ENCODE measurements around the gene ARHGEF25.
"Not testable (repeated sequence)": the region's sequence is repeated elsewhere in the genome, so short reads cannot be mapped to it uniquely, and the experiment has no call there.

ARHGEF25 gene

DNA sequence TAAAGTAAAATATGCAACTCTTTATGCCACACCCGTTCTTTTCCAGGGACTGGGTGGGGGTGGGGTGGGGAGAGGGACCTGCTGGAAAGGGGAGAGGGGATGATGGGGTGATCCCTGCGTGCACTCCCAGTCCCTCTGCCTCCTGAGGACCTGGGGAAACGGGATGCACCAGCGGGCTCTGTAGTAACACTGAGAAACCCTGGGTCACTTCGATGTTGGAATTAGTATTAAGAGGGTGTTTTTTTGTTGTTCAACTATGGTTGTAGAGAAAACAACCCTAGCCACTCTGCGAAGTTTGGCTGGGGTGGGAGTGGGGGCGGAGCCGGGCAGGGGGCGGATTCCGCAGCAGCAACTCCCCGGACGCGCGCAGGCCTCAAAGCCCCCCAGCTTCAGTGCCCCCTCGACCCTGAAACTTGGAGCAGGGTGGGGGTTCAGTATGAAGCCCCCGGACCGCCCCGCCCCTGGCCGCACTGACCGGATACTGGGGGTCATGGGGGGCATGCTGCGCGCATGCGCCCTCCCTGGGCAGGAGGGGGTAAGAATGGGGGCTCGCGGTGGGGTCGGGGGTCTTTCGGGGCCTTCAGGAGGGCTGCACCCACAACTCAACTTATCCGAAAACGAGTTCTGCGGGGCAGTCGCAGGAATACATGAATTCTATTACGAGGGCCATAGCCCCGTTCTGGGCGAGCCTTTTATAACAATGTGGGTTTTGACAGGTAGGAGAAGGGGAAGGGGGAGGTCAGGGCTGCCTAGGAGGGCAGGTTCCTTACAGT, 1.3 kb upstream of the ARHGEF25 start:
- DNase-seq, result no peak

DNA sequence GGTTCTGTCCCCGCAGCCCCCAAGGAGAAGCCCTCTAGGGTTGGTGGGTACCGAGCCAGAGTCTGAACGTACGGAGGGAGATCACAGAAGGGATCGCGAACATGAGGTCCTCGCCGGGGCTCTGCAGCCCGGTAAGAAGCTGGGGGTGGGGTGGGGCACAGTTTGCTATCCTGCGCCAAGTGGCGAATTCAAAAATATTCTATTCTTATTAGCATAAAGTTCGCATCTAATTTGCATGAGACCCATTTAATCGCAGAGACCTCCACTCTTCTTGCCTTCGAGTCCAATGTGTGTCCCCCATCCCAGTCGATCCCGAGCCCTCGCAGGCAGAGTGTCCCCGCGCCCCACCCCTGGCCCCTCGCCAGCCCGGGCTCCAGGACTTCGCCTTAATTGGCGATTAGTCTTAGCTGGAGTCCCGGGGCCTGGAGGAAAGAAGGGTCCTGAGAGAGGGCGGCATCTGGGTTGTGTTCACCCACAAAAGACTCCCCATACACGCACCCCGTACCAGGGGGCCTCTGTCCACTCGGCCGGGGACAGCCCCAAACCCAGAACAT, 604 bp upstream of the ARHGEF25 start:
- peak; percentile 7 for DNase-seq

DNA sequence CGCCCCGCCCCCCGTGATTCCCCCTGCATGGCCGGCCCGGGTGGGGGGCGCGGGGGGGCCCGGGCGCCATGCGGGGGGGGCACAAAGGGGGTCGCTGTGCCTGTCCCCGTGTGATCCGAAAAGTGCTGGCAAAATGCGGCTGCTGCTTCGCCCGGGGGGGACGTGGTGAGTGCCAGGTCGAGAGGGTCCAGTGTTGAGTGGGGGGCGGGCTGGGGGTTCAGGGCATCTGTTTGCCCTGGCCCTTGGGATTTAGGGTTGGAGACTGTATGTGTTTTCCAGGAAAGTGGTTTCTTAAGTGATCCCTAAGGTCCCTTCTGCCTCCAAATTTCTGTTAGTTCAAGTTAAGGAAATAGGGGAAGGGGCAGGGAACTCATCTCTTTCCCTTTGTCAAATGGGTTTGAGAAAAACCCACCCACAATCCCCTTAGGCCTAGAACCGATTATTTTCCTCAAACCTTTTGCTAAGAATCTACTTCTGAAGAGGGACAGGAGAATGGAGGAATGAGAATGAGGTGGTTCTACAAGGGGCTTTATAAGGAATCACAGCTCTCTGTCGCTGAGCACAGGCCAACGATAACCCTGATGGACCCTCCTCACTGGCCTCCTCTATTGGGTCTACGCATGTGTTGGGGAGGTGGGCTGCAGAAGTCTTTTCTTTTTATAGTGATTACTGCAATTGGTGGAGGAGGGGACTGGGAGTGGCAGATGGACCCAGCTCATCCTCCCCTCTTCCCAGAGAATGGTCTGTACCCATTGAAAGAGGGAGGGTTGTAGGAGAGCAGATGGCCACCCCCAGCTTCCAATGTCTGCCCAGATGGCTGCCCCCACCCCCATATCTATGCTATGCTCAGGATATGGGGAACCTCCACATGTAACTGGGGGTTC, 834 bp downstream of the ARHGEF25 start:
- DNase-seq, result no peak

- no peak for DNase-seq
These were observed 1.6 kb downstream of the ARHGEF25 start for GRCh38 chr12:57612711-57613426.

GRCh38 chr12:57613427-57614109, 2.3 kb downstream of the ARHGEF25 start:
- DNase-seq, result no peak

DNA sequence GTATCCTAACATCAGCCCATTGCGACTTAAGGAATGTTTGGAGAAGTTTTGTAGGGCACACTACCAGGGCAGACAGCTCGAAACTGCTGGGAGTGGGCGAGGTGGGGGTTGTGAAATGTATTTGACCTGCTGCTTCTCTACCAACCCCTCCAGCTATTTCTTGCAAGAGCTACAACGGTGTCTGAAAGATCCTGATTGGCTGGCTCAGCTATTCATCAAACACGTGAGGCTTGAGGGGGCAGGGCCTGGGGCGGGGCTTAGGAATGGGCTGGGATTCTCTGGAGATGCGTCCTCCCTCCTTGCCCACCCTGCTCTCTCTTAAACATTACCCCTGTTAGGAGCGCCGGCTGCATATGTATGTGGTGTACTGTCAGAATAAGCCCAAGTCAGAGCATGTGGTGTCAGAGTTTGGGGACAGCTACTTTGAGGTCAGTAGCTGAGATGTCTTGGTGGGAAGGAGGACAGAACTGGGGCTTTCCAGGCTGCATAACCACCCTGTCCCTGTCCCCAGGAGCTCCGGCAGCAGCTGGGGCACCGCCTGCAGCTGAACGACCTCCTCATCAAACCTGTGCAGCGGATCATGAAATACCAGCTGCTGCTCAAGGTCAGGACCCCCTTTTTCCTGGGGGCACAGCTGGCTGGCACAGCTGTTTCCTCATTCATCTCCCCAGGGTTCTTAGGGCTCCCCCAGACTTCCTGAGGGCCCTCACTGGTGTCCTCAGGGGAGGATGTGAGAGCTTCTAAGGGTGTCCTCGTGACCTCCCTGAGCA, 3.1 kb downstream of the ARHGEF25 start:
- peak; percentile 17 for DNase-seq

DNA sequence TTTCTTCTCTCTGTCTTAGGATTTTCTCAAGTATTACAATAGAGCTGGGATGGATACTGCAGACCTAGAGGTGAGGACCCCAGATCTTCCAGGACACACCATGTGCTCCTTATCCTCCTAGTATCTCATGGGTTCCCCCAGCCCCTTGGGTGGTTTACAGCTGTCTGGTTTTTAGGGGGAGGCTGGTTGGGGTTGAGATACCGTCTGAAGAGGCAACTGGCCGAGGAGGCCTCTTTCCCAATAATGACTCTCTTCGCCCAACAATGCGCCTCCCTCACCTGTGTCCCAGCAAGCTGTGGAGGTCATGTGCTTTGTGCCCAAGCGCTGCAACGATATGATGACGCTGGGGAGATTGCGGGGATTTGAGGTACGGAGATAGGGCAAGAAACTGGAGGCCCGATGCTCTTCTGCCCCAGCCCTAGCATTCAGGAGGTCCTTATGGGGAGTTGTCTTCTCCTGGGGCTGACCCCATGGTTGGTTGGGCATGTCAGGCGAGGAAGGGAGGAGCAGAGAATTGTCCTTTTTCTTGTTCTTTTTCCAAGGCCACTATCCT, 3.8 kb downstream of the ARHGEF25 start:
- DNase-seq, result no peak

GRCh38 chr12:57615637-57616036, 4.4 kb downstream of the ARHGEF25 start:
- DNase-seq, result no peak

DNA sequence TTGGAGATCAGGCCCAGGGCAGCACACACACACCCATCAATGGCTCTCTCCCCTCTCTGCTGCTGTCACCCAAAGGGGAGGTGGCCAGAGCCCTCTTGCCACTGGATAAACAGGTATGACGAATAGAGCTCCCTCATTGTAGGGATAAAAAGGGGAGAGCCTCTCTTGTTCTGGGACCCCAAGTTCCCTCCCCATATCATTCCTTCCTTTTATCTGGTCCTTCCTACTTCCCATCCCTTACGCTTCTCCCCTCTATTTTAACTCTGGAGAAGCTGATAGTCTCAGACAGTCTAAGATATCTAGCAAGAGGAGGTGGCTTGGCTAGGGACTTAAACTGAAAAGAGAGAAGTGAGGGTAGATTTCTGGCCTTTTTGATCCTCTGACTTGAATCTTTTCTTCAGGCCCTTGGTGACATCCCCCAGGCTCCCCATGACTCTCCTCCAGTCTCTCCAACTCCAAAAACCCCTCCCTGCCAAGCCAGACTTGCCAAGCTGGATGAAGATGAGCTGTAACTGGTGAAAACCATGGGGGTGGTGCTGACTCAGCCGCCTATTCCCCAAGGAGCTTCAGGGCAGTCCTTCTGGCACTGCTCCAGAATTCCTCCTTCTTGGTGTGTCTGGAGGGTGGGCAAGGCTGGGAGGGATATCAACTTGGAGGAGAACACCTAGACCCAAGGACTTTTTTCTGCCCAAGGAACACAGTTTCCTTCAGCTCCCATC, 5.3 kb downstream of the ARHGEF25 start:
- no peak for DNase-seq

- no peak for DNase-seq
These were observed 6.7 kb downstream of the ARHGEF25 start for GRCh38 chr12:57617942-57618341.

GRCh38 chr12:57618431-57618830, 7.2 kb downstream of the ARHGEF25 start:
- DNase-seq, result not testable (repeated sequence)

GRCh38 chr12:57618966-57619433, 7.8 kb downstream of the ARHGEF25 start:
- no peak for DNase-seq

- DNase-seq, result no peak
These were observed 8.4 kb downstream of the ARHGEF25 start for GRCh38 chr12:57619434-57620244.

DNA sequence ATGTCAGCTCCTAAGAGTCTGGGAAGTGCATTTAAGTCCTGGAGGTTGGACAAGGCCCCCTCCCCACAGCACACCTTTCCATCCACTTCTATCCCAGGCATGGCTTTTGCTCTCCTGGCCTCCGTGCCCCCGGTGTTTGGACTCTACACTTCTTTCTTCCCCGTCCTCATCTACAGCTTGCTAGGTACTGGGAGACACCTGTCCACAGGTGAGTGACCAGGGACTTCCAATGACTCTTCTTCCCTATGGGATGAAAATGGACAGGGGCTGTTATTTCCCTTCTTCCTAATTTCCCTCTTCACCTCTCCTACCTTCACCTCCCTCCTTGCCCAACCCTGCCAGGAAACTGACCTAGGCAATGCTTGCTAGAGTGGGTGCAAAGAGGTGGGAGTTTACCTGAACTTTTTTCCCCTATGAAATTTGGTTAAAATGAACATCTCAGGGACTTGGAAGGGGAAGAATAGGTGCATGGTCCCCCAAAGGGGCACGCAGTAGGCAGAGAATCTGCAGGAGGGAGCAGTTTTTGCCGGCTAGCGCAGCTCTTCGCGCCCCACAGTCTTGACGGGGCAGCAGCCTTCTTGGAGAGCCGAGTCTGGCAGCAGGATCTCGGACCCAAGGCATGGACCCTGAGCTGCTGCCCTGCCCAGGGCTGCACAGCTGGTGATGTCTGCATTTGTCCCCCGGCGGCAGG, 9.2 kb downstream of the ARHGEF25 start:
- no peak for DNase-seq

- DNase-seq, result no peak
These were observed 9.8 kb downstream of the ARHGEF25 start for GRCh38 chr12:57620936-57621496.

DNA sequence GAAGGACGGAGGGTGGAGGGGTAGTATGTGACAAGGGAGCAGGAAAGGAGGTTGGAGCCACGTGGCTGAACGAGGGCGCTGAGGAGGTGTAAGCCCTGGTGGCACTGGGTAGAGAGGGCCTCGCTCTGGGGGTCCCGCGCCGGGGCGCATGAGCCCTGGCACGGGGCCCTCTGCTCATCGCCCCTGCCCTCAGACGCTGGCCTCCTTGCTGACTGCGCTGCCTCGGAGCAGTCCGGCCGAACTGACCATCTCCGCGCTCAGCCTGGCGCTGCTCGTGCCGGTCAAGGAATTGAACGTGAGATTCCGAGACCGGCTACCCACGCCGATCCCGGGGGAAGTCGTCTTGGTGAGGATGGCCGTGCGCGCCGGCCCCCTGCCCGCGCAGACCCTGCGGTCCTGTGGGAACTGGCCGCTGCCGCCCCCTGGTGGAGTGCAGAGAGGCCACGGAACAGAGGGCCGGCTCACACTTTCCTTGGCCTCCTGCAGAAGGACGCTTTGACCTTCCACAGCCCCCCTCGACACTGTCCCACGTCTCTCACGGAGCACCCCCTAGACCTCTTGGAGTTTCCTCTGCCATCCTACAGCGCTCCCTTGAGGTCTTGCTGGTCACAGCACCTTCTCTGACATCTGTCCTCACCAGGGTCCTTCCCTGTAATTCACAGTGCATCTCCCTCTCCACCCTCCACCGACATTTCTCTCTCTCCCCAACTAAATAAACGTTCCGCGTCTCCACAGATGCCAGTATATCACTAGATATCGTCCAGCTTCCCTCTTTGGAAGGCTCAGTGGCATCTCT, 10.5 kb downstream of the ARHGEF25 start:
- DNase-seq, result peak; percentile 62
